Fibroblast of skin of scalp (primary cell): ENCODE measurements around the gene LCORL.
"Not testable (repeated sequence)": the region's sequence is repeated elsewhere in the genome, so short reads cannot be mapped to it uniquely, and the experiment has no call there.

Experiments used
- DNase-seq: peaks from one replicate; pipeline ENCODE4 v3.0.0-alpha.2; 2013

Gene LCORL

DNA sequence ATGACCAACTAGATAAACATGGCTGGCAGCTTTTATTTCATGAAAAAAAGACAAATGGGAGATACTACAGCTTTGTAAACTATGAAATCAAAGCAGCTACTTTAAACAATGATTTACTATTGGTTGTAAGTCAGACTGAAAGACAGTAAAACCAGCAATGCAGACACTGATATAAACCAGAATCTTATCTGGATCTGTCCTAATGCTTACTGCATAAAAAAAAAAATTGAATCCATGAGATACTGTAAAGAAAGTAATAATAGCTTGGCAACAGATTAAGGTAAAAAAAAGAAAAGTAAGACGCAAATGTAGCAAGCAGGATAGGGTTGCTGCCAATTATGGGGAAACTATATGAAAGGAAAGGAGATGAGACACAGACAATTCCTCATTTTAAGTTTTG is 7.3 kb downstream of the LCORL start:
- no peak for DNase-seq

DNA sequence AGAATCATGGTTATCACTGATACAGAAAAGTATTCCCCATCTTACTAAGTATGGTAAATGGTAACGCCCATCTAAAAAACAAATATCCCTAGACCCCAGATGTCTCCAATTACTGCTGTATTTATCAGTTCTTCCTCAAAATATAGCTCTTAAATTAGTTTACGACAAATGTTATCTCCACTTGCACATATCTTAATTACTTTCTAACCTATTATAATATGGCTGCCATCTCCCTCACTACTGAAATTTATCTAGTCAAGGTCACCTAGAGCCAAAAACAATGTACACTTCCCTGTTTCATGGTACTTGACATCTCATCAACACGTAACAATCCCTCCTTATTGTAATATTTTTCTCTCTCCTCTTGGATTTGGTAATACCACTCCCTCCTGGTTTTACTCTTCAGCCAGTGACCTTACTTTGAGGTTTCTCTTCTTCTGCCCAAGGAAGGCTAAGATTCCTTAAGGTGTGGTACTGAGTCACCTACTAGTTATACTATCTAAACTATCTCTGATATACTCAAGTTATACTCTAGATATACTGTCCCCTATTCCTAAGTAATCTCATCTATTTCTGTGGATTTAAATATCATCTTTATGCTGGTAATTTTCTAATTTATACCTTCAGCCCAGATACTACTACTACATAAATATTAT is 8.6 kb downstream of the LCORL start:
- no peak for DNase-seq

DNA sequence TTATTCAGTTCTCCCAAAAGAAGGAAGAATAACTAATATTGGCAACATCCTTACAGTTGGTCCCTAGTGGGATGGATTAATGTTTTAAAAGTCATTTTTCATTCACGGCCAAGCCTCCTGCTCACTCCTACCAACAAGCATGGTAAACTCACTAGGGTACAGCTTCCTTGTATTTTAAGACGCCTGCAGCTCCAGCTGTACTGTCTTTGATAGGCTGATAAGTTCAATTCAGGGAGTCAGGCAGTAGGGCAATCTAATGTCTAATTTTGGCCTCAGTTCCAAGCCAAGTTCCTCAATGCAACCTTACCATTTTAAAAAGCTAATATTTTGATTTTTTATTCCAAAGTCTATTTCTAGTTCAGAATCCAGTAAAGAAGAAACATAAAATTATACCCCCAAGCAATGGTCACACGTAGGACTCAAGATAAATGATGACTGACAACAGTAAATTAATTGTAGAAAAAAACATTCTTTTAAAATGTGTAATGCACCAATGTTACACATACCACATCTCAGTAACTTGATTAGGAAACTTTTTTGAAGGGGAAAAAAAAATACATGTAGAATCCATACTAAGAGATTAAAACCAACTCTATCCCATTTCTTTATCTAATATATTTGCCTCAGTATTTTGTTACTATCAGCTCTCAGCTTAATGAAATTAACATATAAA is 9.3 kb downstream of the LCORL start:
- no peak for DNase-seq

DNA sequence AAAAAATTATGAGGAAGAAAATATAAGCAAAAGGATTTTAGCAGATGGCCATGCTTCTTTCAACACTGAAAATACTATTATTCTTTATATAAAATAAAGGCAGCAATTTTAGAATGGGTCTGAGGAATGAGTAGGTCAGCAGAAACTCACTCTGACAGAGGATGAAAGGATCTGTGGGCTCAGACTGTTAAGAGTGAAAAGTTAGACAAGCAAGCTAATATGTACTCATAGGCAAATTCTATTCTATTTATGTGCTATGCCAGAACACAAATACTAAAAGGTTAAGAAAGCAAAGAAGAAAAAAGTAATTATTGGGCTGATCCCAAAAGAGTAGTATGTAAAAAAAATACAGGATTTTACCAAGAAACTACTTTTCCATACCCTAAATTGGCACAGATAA is 13.9 kb downstream of the LCORL start:
- no peak for DNase-seq

DNA sequence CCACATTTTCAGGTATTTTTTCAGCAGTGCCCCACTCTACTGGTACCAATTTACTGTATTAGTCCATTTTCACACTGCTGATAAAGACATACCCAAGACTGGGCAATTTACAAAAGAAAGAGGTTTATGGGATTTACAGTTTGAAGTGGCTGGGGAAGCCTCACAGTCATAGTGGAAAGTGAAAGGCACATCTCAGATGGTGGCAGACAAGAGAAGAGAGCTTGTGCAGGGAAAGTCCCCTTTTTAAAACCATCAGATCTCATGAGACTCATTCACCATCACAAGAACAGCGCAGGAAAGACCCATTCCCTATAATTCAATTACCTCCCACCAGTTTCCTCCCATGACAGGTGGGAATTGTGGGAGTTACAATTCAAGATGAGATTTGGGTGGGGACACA is 15.1 kb downstream of the LCORL start:
- not testable (repeated sequence) for DNase-seq

DNA sequence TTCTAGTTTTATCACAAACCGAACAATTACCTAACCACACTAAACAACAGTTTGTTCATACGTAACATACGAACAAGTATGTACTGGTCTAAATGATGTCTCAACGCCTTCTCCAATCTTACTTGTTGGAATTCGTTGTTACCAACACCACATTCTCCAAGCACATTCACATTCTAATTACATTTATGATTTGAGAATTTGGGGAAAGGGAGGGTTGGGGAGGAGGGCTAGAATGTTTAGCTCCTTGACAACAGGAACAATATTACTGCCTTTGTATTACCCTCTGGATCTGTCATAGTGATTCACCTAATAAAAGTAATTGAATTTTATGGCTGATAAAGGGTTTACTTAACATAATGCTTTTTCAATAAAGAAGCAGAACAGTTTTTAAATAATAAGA is 24.4 kb downstream of the LCORL start:
- DNase-seq: no peak

DNA sequence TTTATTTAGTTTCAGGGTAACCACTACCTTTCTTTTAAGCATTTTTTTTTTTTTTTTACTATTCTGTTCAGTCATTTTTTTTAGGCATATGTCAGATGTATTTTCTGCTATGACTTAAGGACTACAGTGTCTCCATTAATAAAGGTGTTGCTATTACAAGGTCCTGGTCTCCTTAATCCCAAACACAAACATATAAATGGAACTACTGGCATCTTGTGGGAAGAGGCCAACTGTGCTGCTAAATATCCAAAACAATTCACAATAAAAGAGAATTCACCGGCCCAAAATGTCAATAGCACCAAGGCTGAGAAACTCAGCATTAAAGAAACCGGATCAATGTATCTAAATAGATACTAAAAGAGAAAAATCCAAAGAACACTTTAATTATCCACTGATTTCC is 26.4 kb downstream of the LCORL start:
- no peak for DNase-seq

DNA sequence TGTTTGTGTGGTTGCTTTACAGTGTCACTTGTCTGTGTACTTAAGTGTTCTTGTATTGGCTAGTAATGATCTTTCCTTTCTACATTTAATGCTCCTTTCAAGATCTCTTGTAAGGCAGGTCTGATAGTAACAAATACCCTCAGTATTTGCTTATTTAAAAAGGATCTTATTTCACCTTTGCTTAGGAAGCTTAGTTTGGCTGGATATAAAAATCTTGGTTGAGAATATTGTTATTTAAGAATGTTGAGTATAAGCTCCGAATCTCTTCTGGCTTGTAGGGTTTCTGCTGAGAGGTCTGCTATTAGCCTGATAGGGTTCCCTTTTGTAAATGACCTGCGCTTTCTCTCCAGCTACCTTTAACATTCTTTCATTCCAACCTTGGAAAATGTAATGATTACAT is 35.7 kb downstream of the LCORL start:
- no peak for DNase-seq

DNA sequence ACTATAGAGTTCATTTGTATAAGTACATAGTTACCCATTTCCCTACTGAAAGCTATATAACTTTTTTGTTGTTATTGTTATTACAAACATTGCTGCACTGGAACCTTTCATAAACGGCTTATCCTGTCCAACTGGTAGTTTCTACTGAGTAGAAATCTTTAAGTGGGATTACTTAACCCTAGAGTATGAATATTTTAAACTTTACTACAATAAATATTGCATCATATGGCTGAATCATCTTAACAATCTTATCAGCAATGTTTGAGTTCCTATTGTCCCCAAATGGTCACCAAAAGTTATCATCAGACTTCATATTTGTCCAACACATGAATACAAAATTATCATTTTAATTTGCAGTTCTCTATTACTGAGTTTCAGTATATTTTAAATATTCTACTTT is 40.5 kb downstream of the LCORL start:
- no peak for DNase-seq

DNA sequence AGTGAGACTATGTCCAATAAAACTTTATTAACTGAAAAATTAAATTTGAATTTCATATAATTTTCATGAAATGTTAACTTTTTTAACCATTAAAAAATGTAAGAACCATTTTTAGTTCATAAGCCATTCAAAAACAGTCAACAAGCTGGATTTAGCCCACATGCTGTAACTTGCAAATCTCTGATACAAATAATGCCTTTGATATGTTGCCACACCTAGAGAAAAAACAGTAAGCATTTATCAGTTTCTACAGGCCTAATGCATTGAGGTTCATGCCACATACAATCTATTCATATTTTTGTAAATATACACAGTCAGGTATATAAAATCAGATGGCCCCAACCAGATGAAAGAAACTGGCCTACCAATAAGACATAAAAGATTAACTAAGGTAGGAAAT is 52.8 kb downstream of the LCORL start:
- no peak for DNase-seq

DNA sequence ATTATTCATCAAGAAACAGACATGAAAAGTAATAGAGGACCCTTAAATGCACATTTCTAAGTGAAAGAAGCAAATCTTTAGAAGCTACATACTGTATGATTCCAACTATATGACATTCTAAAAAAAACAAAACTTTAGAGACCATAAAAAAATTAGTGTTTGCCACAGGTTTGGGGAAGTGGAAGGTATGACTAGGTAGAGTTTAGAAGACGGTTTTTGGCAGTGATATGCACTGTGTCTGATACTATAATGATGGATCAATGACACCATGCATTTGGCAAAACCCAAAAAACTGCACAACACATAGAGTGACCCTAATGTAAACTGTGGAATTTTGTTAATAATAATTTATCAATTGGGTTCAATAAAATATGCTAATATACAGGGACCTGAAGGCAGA is 54.5 kb downstream of the LCORL start:
- DNase-seq: no peak

DNA sequence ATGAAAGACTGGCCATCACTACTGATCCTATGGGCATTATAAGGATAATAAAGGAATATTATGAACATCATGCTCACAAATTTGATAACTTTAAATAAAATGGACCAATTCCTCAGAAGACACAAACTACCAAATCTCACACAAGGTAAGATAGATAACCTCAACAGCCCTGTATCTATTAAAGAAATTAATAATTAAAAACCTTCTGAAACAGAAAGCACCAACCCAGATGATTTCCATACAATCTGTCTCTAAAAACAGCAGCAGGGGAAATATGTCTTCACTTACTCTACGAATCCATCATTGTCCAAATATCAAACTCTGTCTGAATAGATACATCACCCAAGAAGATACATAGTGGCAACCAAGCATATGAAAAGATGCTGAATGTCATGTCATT is 55.2 kb downstream of the LCORL start:
- no peak for DNase-seq

DNA sequence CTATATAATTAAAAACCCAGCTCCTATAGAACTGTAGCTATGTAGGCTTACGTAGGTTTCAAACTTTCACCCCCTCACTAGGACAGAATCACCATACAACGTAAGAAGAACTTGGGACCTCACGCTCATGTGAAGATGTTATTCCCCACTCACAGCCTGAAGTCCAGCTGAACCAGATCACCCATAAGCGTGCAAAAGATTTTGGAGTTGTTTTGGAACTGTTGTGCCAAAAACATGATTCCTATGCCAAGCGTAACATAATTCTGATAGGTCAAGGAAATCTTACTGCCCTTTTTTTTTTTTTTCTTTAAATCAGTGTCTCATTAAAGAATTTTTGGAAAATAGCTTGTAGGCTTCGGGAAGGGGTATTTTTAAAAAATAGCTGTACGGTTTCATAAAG is 57.0 kb downstream of the LCORL start:
- no peak for DNase-seq

DNA sequence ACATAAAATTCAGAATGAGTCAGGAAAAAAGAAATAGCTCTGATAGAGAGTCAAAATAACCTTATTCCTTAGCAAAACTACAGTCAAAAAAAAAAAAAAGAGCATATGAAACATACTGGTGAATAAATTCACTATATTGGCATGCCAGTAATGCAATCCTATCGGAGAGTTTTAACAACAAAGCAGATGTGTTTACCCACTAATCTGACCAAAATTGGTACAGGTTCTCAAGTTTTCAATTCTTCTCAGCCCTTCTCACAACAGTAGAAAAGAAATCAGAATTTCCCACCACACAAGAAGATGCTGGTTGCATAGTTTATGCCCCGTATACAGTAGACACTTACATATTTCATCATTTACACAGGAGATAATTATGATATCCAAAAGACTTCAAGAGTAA is 59.4 kb downstream of the LCORL start:
- DNase-seq: peak; percentile 19

DNA sequence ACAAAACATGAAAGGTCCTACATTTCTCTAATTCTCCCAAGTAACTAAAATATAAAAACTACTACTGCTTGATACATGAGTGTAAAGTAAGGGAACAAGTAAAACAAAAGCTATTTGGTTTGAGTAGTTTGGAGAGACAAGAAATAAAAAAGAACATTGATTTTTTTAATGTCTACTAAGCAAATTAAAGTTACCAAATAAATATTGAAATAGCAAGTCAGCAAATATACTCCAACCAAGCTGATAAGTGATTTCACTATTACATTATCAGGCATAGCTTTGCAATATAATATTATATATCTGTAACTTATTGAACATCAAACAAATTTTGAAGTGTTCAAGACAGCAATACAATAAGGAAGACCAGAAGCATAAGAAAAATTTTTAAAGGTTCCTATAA is 60.3 kb downstream of the LCORL start:
- no peak for DNase-seq

DNA sequence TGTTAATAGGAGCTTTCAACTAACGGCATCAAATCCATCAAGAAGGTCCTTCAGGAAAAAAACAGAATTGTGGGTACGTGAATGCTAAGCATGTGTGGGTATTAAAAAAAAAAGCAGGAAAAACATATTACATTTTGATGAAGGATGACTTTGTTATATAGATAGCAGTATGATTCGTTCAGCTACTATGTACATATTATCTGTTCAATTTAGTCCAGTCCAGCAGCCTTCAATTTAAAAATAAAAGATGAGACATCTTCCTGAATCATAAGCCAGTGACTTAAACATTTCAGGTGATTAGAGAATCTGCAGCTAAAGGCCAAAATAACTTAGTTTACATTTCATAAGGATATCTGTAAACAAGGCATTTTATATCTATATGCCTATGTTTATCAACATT is 63.4 kb downstream of the LCORL start:
- peak; percentile 50 for DNase-seq

DNA sequence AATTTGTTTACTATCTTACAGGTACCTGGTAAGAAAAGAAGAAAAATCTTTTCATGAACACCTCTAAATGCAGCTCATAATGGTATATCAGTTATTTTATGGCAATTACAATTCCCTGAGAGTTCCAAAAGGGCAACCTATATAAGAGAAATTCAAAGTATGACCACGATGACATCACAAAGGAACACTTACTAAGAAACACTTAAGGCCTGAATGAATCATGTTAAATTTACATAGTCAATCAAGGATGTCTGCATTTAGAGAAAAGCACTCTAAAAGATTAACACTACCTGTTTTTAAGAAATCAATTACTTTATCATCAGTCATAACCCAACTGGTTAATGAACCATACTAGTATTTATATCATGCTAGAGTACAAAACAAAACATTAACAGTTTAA is 63.9 kb downstream of the LCORL start:
- DNase-seq: peak; percentile 31

DNA sequence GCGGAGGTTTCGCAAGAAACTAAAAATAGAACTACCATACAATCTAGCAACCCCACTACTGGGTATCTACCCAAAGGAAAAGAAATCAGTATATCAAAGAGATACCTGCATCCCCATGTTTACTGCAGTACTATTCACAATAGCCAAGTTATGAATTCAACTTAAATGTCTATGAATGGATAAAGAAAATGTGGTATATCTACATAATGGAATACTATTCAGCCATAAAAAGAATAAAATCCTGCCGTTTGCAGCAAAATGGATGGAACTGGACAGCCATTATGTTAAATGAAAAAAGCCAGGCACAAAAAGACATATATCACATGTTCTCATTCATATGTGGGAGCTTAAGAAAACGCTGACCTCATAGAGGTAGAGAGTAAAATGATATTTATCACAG is 65.3 kb downstream of the LCORL start:
- DNase-seq: no peak

DNA sequence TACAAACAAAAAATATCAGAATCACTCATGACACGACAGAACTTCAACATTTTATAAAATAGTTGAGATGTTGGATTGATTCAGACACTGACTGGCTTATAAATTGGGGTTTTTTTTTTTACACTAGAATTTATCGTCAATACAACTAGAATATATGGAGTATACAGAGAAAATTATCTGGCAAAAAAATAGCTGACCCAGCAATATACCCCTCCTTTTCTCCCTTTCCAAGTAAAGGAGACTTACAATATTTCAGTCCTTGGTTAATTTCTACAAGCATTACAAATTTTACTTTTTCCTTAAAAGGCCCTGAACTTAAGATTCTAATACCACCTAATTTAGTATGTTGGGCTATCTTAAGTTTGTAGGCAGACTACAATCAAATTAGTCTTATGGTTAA is 76.3 kb downstream of the LCORL start:
- DNase-seq: no peak

DNA sequence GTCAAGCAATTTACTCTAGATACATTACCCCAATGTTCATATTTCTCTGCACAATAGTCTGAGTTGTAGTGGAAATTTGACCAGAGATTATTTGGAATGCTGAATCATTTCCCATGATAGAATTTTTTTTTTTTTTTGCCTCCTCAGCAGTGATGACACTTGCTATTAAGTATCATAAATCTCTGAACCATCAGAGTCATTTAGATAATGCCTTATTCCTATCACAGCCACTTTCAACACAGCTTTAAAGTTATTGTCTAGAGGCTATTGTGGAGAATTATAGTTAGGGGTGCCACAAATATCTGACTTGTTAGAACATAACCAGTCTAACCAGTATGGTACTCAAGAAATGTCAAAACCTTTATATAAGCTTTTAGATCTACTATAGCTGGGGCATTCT is 79.8 kb downstream of the LCORL start:
- peak; percentile 26 for DNase-seq

DNA sequence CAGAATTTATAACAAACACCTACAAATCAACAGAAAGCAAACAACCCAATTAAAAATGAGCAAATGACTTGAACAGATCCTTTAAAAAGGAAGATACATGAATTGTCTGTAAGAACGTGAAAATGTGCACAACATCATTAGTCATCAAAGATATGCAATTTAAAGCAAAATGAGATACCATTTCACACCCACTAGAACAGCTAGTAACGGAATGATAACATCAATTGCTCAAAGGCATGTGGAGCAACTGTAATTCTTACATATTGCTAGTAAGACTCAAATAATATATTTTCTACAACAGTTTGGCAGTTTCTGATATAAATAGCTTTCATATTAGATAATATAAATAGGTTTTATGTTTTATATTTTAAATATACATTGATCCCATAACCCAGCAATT is 82.5 kb downstream of the LCORL start:
- no peak for DNase-seq

DNA sequence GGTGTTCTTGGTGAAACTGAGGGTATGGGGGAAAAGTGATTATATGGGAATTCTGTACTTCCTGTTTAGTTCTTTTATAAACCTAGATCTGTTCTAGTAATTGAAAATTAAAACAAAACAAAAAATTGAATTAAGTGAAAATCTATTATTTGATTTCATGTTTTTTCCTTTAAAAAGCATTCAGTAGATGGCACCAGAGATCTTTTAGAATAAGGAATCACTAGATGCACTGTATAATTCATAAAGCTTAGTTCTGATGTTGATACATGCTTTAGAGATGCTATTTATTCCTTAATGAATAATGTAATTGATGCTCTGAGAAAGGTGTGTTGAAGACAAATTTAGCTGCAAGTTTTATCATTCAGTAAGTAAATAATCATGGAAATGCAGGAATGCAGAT is 87.3 kb downstream of the LCORL start:
- no peak for DNase-seq

DNA sequence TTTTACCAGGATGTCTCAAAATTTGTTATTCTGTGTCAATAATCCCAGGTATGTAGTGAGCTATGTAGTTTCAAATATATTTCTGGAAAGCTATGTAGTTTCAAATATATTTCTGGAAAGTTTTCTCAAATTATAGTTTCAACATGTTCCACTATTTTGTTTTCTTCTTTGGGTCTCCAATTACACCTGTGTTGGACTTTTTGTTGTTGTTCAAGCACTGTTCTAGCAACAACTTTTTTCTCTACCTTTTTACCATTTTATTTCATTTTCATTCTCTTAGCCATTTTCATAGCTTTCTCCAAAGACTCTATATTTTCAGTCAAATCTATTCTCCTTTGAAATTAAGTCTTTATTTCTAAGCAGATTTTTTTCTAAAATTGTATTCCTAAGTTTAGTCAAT is 88.4 kb downstream of the LCORL start:
- no peak for DNase-seq

DNA sequence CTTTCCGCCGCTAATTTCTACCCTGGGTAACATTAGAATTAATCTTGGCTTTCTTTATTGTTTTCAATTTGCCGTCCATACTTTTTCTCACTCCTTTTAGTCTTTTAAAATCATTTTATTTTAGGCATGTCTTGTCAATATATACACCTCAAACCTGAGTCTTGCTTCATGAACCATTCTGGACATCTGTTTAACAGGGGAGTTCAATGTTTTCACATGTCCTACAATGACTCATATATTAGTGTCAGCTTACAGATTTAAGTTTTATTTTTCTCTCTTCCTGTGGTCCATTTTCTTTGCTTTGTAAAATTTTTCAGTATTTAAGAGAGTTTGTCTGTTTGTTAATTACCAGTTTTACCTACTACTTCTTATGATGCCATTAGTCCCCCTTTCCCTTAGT is 89.5 kb downstream of the LCORL start:
- DNase-seq: no peak

DNA sequence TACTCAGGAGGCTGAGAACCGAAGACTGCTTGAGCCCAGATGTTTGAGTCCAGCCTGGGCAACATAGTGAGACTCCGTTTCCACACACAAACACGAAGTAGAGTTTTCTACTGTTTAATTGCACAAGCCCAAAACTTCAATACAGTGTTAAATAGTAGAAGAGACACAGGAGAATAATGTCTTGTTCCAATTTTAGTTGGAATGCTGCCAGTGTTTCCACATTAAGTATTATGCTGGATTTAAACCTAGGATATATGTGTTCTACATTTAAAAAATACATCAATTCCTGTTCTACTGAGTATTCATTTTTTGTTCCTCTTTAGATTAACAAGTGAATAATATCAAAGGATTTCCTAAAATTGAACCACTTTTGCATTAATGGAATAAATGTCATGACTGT is 91.3 kb downstream of the LCORL start:
- no peak for DNase-seq
